ENCODE measurements around the gene PCBP4.

Gene PCBP4

DNA sequence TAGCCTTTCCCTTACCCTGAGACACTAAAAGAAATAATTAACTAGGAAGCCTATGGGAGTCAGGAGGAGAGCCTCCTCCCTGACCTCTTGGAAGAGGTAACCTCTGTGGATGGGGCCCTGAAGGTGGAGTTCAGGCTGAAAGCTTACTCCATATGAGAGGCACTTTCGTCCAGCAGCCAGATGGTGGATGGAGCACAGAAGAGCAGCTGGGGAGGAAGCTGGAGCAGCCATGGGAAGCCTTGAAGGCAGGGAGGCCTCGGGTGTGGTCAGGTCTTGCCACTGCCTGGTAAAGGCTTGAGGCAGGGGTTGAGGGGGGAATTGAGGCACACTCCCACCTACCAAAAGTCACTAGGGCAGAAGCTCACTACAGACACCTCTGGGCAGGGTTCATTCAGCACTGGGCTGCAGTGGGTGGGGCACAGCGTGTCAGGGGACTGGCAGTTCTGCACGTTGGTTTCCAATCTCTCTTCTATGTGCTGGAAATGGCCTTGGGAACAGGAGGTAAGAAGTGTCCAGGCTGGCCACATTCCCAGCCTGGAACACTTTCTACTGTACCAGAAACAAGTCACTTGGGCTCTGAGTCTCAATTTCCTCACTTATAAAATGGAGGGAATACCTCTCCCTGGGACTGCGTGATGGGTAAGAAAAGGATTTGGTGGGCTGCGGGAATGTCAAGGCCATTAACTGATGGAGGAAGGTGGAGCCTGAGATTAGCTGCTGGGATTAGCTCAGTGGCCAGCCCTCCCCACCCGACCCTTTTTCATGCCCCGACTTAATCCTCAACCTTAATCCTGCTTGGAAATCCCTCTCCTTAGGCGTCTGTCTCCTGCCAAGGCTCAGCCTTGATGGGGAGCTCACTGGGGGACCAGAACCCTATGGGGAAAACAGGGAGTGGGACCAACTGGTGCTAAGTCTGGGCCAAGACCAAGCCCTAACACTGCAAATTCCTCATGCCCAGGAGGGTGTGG, 5.4 kb downstream of the PCBP4 start:
- Mint-ChIP-seq H3K27ac (no peak overlapping the region), H3K36me3 (ENCODE audit: low read depth) (peaks cover 3% of the 10 kb centered on the region), H3K27me3 (ENCODE audit: low read depth) (peaks cover 3% of the 10 kb centered on the region), H3K4me3 (no peak overlapping the region), H3K9me3 (no peaks in the 10 kb centered on the region), H3K4me1 (ENCODE audit: low read depth) (peaks cover 2% of the 10 kb centered on the region)
- no peak for DNase-seq (ENCODE audit: low spot score)

DNA sequence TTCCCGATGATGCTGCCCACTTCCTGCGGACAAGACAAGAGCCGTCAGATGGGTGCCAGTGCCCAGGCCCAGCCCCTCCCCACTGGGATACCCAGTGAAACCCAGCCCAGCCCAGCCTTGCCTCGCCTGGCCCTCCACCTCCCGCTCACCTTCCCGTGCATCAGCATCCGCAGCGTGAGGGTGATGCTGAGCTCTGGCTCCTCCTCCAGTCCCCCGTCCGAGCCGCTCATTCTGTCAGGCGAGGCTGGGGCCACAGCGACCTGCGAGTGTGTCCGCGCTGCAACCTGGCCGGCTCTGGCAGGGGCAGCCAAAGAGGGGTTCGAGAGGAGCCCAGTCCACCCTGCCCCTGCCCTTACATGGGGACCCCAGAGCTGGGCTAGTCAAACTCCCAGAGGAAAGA, 6.2 kb downstream of the PCBP4 start:
- peaks cover 3% of the 10 kb centered on the region for H3K36me3 Mint-ChIP-seq (ENCODE audit: low read depth)
- peaks cover 8% of the 10 kb centered on the region for H3K27me3 Mint-ChIP-seq (ENCODE audit: low read depth)

DNA sequence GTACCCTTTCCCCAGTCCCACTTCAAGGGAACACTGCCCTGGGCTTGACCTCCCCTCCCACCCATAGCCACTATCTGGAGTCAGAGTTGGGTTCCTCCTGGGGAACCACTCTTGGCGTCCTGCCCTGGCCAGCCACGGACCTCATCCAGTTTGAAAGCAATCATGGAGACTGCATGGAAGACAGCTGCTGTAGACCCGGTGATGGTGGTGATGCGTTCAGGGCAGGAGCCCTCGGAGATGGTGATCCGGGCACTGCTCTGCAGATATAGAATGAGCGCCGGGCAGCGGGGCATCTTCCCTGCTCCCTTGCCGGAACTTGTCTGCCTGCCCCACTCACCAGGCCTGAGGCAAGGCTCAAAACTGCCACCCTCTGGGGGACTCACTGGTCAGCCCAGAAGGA, 6.9 kb downstream of the PCBP4 start:
- Mint-ChIP-seq H3K36me3 (ENCODE audit: low read depth) (peaks cover 3% of the 10 kb centered on the region), H3K4me3 (no peak overlapping the region), H3K27ac (no peak overlapping the region), H3K27me3 (ENCODE audit: low read depth) (peaks cover 8% of the 10 kb centered on the region), H3K9me3 (no peaks in the 10 kb centered on the region), H3K4me1 (ENCODE audit: low read depth) (no peaks in the 10 kb centered on the region)
- DNase-seq (ENCODE audit: low spot score): no peak

More for the DNA sequence above, 6.2 kb downstream of the PCBP4 start:
- Mint-ChIP-seq H3K4me3 (no peak overlapping the region), H3K4me1 (ENCODE audit: low read depth) (no peaks in the 10 kb centered on the region), H3K9me3 (no peaks in the 10 kb centered on the region), H3K27ac (no peak overlapping the region)
- no peak for DNase-seq (ENCODE audit: low spot score)

DNA sequence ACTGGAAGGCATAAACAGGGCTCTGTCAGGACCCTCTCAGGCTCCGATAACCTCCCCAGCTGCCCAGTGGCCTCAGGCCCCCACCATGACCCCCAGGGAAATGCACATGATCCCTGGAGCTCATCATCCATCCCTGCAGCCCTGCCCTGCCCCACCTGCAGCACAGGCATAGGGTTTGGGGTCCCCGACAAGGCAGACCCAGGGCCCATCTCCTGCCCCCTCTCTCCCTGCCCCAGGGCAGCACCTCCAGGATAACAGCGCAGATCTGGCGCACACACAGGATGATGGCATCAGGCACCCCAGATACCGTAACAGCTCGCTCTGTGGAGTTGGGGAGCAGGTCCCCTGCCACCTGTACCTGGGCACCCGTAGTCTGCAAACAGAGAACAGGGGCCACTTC, 7.6 kb downstream of the PCBP4 start:
- Mint-ChIP-seq H3K27me3 (ENCODE audit: low read depth) (peaks cover 13% of the 10 kb centered on the region), H3K27ac (no peak overlapping the region), H3K4me1 (ENCODE audit: low read depth) (no peaks in the 10 kb centered on the region), H3K4me3 (no peak overlapping the region), H3K9me3 (no peaks in the 10 kb centered on the region), H3K36me3 (ENCODE audit: low read depth) (peaks cover 3% of the 10 kb centered on the region)
- no peak for DNase-seq (ENCODE audit: low spot score)

DNA sequence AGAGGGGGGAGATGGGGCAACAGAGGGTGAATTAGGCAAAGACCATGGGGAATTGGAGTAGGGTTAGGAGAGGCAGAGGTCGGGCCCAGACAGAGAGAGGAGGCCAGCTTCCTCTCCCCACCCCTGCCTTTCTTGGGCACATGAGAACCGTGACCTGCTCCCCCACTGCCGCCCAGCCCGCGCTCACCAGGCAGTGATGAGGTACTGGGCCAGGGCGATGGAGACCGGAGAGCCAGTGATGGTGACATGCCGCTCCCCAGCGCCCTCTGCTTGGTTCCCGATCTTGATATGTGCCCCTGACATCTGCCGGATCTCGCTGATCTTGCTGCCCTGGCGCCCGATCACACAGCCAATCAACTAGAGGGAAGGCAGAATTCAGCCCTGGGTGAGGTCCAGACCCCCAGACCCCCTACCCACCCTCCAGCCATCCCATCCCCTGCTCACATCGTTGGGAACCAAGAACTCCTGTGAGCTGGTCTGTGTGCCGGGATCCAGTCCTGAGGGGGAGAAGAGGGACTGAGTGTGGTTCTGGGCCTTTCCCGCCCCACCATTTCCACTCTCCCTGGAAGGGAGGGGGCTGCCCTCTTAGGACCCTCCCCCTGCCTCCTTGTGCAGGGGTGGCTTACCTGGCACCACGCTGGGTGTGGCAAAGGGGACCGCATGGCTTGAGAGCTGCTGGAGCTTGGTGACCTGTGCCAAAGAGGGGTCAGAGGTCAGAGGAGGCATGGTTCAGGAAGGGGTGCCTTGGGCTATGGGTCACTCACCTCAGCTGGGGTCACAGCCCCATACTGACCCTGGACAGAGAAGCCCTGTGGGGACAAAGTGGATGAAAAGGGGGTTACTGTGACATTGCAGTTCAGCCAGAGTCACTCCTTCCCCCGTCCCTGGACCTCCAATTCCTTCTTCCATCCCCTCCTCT, 8.4 kb downstream of the PCBP4 start:
- Mint-ChIP-seq H3K9me3 (no peaks in the 10 kb centered on the region), H3K36me3 (ENCODE audit: low read depth) (peaks cover 3% of the 10 kb centered on the region), H3K4me1 (ENCODE audit: low read depth) (no peaks in the 10 kb centered on the region), H3K27me3 (ENCODE audit: low read depth) (peaks cover 21% of the 10 kb centered on the region), H3K4me3 (no peak overlapping the region), H3K27ac (no peak overlapping the region)
- no peak for DNase-seq (ENCODE audit: low spot score)

DNA sequence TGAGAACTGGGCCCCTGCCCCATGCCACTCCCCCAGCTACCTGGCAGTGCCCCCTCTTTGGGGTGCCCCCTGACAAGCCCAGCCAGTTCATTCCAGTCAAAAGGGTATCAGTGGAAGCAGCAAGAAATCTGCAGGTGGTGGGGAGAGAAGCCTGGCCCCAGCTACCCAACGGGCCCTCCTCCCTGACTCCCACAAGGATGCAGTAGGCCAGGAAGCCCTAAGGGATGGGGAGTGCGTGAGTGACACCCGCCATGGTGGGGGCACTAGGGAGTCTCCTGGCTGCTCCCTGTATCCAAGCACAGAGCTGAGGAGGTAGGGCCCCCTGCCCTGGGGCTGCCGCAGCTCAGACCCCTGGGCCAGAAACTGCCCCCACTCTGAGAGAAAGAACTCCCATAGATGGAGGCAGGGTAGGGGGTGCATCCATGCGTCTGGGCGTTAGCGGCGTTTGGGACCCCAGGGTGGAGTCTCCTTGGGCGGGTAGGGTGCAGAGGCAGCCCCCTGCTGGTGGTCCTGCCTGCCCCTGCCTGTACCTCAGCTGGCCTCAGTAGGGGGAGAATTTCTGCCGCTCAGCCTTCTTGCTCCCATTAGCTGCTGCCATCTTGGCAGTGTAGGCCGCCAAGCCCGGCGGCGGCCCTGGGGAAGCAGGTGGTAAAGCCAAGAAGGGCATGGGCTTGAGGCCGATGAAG, 9.6 kb downstream of the PCBP4 start:
- no peak overlapping the region for H3K27ac Mint-ChIP-seq
- no peak for DNase-seq (ENCODE audit: low spot score)
- peaks cover 3% of the 10 kb centered on the region for H3K36me3 Mint-ChIP-seq (ENCODE audit: low read depth)
- no peaks in the 10 kb centered on the region for H3K9me3 Mint-ChIP-seq
- no peak overlapping the region for H3K4me3 Mint-ChIP-seq
- H3K4me1 Mint-ChIP-seq (ENCODE audit: low read depth): no peaks in the 10 kb centered on the region
- peaks cover 31% of the 10 kb centered on the region for H3K27me3 Mint-ChIP-seq (ENCODE audit: low read depth)

DNA sequence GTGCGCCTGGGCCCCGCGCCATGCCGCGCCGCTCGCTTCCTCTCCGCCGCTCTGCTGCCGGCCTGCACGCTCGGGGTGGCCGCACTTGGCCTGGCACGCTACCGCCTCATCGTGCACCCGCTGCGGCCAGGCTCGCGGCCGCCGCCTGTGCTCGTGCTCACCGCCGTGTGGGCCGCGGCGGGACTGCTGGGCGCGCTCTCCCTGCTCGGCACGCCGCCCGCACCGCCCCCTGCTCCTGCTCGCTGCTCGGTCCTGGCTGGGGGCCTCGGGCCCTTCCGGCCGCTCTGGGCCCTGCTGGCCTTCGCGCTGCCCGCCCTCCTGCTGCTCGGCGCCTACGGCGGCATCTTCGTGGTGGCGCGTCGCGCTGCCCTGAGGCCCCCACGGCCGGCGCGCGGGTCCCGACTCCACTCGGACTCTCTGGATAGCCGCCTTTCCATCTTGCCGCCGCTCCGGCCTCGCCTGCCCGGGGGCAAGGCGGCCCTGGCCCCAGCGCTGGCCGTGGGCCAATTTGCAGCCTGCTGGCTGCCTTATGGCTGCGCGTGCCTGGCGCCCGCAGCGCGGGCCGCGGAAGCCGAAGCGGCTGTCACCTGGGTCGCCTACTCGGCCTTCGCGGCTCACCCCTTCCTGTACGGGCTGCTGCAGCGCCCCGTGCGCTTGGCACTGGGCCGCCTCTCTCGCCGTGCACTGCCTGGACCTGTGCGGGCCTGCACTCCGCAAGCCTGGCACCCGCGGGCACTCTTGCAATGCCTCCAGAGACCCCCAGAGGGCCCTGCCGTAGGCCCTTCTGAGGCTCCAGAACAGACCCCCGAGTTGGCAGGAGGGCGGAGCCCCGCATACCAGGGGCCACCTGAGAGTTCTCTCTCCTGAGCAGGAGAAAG, 11.1 kb downstream of the PCBP4 start:
- H3K4me1 Mint-ChIP-seq (ENCODE audit: low read depth): no peaks in the 10 kb centered on the region
- H3K27me3 Mint-ChIP-seq (ENCODE audit: low read depth): peaks cover 33% of the 10 kb centered on the region
- peaks cover 3% of the 10 kb centered on the region for H3K36me3 Mint-ChIP-seq (ENCODE audit: low read depth)
- H3K4me3 Mint-ChIP-seq: no peak overlapping the region
- no peak for DNase-seq (ENCODE audit: low spot score)
- H3K9me3 Mint-ChIP-seq: no peaks in the 10 kb centered on the region
- H3K27ac Mint-ChIP-seq: no peak overlapping the region

DNA sequence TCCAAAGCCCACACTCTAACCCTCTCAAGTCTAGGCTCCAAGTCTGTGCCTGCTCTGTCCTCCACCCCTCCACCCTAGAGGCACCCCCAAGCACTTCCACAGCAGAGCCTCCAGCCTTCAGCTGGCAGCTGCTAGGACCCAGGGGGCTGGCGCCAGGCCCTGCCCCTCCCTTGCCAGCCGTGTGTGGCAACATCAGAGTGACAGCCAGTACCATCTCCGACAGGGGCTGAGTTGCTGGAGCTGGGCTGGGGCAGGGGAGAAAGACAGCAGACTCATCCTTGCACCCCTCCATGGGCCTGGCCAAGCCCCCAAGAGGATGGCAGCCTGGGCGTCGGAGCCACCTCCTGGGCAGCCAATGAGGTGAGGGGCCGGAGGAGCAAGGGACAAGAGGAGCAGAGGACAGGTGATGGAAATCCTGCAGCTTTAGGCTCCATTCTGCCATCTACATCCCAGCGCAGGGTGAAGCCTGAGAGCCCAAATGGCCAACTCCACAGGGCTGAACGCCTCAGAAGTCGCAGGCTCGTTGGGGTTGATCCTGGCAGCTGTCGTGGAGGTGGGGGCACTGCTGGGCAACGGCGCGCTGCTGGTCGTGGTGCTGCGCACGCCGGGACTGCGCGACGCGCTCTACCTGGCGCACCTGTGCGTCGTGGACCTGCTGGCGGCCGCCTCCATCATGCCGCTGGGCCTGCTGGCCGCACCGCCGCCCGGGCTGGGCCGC, 11.9 kb downstream of the PCBP4 start, which contains the start of gene GPR62:
GPR62 (plus strand) TSS at position 207 of the 718 bp plus-strand sequence; CDS start at position 479, 272 bp downstream.
- peaks cover 3% of the 10 kb centered on the region for H3K36me3 Mint-ChIP-seq (ENCODE audit: low read depth)
- H3K27me3 Mint-ChIP-seq (ENCODE audit: low read depth): peaks cover 33% of the 10 kb centered on the region
- H3K4me3 Mint-ChIP-seq: no peak within 1 kb of the TSS
- no peaks in the 10 kb centered on the region for H3K4me1 Mint-ChIP-seq (ENCODE audit: low read depth)
- no peaks in the 10 kb centered on the region for H3K9me3 Mint-ChIP-seq
- DNase-seq (ENCODE audit: low spot score): no peak
- no peak within 1 kb of the TSS for H3K27ac Mint-ChIP-seq

DNA sequence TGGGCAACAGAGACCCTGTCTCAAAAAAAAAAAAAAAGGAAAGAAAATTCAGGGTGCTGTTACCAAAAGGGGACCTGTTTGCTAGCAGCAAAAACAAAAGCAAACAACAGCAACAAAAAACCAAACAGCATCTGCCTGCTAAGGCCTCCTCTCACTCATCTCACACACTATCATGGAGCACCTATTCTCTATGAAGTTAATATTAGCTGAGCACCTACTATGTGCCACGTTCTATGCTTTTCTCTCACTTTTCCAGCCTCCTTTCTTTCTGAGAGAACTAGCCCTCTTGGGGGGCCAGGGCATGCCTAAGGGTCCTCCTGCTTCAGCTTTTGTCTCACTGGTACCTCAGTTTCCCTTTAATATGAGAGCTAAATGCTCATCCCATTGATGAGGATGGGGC, 12.5 kb downstream of the PCBP4 start:
- no peak for DNase-seq (ENCODE audit: low spot score)
- no peaks in the 10 kb centered on the region for H3K4me1 Mint-ChIP-seq (ENCODE audit: low read depth)
- H3K4me3 Mint-ChIP-seq: no peak overlapping the region
- no peak overlapping the region for H3K27ac Mint-ChIP-seq
- peaks cover 3% of the 10 kb centered on the region for H3K36me3 Mint-ChIP-seq (ENCODE audit: low read depth)
- no peaks in the 10 kb centered on the region for H3K9me3 Mint-ChIP-seq
- peaks cover 33% of the 10 kb centered on the region for H3K27me3 Mint-ChIP-seq (ENCODE audit: low read depth)

DNA sequence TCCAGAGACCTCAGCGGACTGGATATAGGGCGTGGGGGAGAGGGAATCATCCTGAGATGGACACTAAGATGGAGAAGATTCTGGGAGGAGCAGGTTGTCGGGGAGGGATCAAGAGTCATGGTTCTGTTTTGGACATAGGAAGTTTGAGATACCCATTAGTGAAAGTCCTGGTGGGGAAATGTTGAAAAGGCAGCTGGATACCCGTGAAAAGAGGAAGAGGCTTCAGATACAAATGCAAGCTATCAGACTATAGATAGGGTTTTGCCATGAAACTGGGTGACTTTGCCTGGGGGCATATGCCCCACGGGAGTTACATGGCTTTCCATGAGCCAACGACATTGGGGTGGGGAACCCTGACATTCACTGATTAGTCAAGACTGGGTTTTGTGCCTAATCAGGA, 13.1 kb downstream of the PCBP4 start:
- peaks cover 3% of the 10 kb centered on the region for H3K36me3 Mint-ChIP-seq (ENCODE audit: low read depth)
- no peak for DNase-seq (ENCODE audit: low spot score)
- H3K27me3 Mint-ChIP-seq (ENCODE audit: low read depth): peaks cover 33% of the 10 kb centered on the region
- no peak overlapping the region for H3K27ac Mint-ChIP-seq
- H3K9me3 Mint-ChIP-seq: no peaks in the 10 kb centered on the region
- H3K4me1 Mint-ChIP-seq (ENCODE audit: low read depth): no peaks in the 10 kb centered on the region
- no peak overlapping the region for H3K4me3 Mint-ChIP-seq

DNA sequence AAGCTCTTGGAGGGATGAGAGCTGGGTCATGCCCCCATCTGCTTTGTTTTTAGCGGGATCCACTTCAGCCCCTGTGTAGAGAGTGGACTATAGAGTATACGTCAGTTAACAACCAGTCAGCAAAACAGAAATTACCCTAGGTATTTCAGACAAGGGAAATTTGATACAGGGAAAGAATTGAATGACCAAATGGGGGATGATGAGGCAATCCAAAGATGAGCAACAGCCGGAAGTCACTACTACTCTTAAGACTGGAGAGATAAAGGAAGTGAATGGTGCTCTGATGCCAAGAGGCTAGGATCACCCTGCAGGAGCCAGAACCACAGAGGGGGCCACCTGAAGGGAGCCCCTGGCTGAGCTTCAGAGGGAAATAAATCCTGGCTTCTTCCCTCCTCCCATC, 13.8 kb downstream of the PCBP4 start:
- no peak overlapping the region for H3K4me3 Mint-ChIP-seq
- H3K9me3 Mint-ChIP-seq: no peaks in the 10 kb centered on the region
- DNase-seq (ENCODE audit: low spot score): no peak
- H3K27me3 Mint-ChIP-seq (ENCODE audit: low read depth): peaks cover 33% of the 10 kb centered on the region
- no peak overlapping the region for H3K27ac Mint-ChIP-seq
- H3K4me1 Mint-ChIP-seq (ENCODE audit: low read depth): no peaks in the 10 kb centered on the region
- H3K36me3 Mint-ChIP-seq (ENCODE audit: low read depth): peaks cover 3% of the 10 kb centered on the region

DNA sequence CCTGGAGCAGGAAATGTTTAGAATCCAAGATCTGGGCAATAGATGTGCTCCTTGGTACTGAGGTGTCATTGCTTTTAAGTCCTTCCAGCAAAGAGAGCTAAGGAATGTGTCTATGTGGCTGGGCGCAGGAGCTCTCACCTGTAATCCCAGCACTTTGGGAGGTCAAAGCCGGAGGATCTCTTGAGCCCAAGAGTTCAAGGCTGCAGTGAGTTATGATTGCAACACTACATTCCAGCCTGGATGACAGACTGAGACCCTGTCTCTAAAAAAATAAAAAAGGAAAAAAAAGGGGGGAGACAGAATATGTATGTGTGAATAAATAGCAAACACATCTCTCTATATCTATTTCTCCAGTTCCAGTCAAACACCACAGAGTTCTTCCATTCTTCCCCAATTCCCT, 16.4 kb downstream of the PCBP4 start:
- Mint-ChIP-seq H3K4me1 (ENCODE audit: low read depth) (no peaks in the 10 kb centered on the region), H3K9me3 (no peaks in the 10 kb centered on the region), H3K4me3 (no peak overlapping the region), H3K27me3 (ENCODE audit: low read depth) (peaks cover 27% of the 10 kb centered on the region), H3K27ac (no peak overlapping the region), H3K36me3 (ENCODE audit: low read depth) (no peaks in the 10 kb centered on the region)
- no peak for DNase-seq (ENCODE audit: low spot score)
